ENCODE results near the gene TM2D3.

- TF ChIP-seq CTCF (IDR thresholded peaks at IDR 0.05; ENCODE audit: low read length): no peak
- TF ChIP-seq EZH2 (optimal IDR thresholded peaks at IDR 0.05; ENCODE audit: low read depth, low read length): no peak
- no peak for TF ChIP-seq EZH2phosphoT487 (IDR thresholded peaks at IDR 0.05; ENCODE audit: low read length)
Observed at GRCh38 chr15:101660005-101660404, 7.8 kb upstream of the TM2D3 start.
